GM21723 (cell line): ENCODE measurements around the gene TLR2.
"Not testable (repeated sequence)": the region's sequence is repeated elsewhere in the genome, so short reads cannot be mapped to it uniquely, and the experiment has no call there.

ENCODE experiments used
- ATAC-seq: cut with Tn5 transposase; IDR thresholded peaks from one replicate; pipeline ENCODE4 v1.9.1; 2021; ENCODE audit warnings: mild to moderate bottlenecking, moderate library complexity; ENCODE audit not compliant: unreplicated experiment

The TLR2 gene

DNA sequence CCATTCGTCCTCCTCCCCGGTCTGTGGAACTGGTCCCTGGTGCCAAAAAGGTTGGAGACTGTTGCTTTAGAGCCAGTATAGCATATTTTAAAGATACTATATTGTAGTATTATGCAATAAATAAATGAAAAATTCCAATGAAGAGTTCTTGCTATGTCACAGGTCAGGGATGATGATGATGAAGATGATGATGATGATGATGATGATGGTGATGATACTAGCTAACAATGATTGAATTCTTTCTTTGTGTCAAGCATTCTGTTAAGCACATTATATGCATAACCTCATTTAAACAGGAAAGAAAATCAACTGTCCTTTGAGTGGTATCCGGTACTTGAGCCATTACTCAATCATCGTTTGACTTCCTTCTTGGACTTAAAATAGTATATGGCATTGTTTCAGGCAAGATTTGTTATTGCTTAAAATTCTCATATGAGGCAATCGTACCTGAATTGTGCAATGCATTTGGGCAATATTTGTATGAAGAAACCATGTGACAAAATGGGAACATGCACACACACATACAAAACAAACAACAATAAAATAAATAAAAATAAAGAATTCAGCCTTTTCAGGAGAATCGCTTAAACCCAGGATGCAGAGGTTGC lies 22.8 kb upstream of the TLR2 start:
- ATAC-seq, result no peak

DNA sequence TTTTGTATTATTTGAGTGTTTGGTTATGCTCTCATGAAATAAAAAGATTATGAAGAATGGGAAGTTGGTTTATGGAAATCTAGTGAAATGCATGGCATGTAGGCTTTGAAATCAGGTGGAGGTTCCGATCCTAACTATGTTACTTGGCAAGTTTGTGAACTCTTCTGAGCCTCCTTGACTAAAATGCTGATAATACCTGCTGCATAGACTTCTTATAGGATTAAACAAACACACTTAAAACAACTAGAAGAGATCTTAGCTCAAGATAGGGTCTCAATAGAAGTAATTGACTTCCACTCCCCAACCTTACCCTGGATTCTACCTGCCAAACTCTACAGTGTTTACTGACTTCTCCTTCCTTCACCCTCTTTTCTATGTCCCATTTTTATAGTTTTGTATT lies 22.2 kb upstream of the TLR2 start:
- no peak for ATAC-seq

DNA sequence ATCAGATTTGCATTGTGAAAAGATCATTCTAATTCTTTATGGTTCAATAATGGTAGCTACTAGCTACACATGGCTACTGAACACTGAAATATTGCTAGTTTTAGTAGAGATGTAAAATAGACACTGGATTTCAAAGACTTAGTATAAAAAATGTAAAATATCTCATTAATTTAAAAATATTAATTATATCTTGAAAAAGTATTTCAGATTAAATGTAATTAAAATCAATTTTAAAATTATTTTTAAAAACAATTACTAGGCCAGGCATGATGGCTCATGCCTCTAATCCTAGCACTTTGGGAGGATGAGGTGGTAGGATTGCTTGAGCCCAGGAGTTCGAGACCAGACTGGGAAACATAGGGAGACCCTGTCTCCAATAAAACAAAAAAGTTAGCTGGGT lies 20.4 kb upstream of the TLR2 start:
- ATAC-seq, result no peak

DNA sequence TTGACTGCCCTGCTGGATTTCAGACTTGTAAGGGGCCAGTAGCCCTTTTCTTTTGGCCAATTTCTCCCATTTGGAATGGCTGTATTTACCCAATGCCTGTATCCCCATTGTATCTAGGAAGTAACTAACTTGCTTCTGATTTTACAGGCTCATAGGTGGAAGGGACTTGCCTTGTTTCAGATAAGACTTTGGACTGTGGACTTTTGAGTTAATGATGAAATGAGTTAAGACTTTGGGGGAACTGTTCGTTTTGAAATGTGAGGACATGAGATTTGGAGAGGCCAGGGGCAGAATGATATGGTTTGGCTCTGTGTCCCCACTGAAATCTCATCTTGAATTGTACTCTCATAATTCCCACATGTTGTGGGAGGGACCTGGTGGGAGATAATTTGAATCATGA lies 17.6 kb upstream of the TLR2 start:
- not testable (repeated sequence) for ATAC-seq

DNA sequence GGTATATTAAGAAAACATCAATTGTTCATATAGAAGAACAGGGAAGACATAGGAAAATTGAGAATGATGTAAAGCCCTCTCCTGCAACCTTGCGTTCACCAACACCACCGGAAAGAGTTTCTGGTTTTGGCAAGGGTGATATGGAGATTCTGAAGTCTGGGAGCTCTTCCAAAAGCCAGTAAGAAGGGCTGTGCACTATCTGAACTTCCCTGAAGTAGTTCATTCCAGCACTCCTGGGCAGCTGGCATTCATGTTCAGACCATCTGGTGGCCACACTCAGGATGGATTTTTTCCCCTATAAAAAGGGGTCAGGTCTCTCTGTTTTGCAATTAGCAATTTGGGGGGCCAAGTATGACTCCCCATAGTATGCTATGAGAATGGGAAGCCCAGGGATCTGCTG lies 15.4 kb upstream of the TLR2 start:
- no peak for ATAC-seq

DNA sequence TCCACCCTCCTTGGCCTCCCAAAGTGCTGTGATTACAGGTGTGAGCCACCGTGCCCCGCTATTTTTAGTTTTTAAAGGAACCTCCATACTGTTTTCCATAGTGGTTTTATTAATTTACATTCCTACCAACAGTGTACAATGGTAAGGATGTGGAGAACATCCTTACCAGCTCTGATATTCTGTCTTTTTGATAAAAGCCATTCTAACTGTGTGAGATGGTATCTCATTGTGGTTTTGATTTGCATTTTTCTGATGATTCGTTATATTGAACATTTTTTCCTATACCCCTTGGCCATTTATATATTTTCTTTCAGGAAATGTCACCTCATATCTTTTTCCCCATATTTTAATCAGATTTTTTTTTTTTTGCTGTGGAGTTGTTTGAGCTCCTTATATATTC lies 14.2 kb upstream of the TLR2 start:
- no peak for ATAC-seq

DNA sequence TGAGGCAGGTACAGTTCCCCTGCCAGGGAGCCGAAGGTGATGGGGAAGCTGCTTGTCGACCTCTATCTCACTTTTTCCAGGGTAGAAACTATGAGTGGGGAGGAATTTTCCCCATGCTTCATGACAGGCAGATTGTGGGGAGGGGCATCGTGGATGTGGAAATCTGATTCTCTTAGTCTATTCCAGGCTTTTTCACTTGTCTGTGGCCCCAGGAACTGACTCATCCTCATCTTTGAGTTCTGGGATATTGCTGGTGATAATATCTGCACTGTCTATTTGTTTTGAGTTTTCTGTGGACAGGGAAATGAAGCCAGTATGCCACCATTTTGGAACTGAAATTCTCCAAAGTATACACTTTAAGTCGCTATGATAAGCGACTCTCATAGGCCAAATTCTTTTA lies 7.6 kb upstream of the TLR2 start:
- ATAC-seq, result no peak

DNA sequence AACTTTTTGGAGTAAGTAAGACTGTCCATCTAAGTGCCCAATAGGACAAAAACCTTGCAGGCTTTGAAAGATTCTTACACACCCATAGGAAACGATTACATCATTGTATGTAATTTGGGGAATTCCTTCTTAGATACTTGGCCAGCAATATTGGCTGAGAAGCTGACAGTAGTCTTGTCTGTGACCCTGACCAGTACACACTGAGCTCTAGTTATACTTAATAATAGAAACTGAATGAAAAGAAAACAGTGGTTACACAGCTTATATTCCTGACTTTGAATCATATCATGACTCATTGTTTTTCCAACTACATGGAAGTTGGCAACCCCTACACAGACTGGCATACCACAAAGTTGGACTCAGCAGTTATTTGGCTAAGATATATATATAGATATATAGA lies 7.1 kb upstream of the TLR2 start:
- ATAC-seq, result no peak

DNA sequence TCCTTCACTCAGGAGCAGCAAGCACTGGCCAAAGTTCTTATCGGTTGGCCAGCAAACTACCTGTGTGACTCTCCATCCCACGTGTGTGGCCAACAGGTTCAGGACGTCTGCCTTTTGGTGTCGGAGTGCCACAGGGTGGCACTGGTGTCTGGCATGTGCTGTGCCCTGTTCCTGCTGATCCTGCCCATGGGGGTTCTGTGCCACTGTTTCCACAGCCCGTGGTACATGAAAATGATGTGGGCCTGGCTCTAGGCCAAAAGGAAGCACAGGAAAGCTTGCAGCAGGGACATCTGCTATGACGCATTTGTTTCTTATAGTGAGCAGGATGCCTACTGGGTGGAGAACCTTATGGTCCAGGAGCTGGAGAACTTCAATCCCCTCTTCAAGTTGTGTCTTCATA lies 4.6 kb upstream of the TLR2 start:
- no peak for ATAC-seq

DNA sequence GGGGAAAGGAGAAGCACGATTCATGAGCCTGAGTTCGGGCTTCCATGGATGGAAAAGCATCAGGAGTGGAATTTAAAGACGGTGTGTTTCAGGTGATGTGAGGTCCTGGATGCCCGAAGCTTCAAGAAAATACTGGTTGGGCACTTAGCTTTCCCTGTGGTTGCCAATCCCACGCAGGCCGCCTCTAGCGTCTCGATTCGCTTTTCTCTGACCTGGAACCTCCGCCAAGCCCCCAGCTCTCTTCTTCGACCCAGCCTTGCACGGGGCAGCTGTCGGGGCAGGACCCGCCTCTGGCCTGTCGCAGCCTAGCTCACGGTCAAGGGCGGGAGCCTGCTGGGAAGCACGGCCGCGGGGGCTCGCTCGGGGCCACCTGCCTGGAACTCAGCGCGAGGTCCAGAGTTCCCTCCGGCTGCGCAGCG lies 308 bp upstream of the TLR2 start:
- no peak for ATAC-seq

DNA sequence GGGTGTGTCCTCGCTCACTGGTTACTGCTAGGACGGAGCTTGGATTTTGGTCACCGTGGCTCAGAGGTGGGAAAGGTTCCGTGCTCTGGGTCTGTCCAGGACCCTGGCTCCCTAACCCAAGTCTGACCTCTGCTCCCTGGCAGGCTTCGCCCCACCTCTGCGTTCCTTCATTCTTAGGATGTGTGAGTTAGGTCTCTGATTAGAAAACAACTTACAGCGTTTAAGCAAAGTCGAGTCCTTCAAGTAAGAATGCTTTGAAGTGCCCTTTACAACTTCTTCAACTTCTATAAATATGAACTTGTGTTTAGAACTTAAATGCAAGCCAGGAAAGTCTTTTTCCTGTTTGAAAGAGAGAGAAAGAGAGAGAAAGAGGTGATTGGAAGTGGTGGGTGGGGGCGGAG lies 891 bp downstream of the TLR2 start:
- no peak for ATAC-seq

DNA sequence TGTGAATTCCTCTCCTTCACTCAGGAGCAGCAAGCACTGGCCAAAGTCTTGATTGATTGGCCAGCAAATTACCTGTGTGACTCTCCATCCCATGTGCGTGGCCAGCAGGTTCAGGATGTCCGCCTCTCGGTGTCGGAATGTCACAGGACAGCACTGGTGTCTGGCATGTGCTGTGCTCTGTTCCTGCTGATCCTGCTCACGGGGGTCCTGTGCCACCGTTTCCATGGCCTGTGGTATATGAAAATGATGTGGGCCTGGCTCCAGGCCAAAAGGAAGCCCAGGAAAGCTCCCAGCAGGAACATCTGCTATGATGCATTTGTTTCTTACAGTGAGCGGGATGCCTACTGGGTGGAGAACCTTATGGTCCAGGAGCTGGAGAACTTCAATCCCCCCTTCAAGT lies 20.4 kb downstream of the TLR2 start:
- ATAC-seq, result no peak

DNA sequence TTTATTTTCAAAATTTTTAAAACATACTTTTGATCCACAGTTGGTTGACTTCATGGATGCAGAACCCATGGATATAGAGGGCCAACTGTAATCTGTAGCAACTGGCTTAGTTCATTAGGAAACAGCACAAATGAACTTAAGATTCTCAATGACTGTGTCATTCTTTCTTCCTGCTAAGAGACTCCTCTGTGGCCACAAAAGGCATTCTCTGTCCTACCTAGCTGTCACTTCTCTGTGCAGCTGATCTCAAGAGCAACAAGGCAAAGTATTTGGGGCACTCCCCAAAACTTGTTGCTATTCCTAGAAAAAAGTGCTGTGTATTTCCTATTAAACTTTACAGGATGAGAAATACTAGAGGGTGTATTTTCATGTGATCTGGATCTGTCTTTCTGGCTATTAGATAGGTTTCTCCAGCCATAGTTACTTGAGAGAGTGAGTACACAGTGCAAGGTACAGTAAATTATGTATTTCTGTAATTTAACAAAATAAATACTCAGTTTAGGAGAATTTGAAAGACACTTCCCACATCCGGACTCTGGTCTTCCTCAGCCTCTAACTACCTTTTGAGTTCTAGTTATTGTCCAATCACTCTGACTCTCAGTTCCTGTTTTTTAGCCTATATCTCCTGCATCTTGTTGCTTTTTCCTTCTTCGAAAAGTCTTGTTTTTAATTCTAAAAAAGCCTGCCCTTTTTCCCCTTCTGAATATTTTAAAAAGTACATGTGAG lies 21.8 kb downstream of the TLR2 start:
- peak; percentile 91 for ATAC-seq

DNA sequence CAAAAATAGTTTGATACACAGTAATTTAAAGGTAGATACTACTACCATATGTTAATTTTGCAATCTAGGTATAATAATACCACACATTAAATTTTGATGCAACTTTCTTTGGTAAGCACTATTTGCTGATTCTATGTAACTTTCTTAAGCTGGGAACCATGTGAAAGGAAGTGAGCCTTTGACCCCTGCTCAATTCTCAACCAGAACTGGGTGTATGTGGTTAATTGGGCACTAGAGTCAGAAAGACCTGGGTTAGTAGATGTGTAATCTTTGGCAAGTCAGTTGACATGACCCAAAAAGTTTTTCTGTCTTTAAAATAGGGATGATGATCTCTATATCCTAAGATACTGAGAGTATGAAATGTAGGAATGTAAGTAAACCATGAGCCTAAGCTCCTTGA lies 22.4 kb downstream of the TLR2 start:
- ATAC-seq, result peak; percentile 33

DNA sequence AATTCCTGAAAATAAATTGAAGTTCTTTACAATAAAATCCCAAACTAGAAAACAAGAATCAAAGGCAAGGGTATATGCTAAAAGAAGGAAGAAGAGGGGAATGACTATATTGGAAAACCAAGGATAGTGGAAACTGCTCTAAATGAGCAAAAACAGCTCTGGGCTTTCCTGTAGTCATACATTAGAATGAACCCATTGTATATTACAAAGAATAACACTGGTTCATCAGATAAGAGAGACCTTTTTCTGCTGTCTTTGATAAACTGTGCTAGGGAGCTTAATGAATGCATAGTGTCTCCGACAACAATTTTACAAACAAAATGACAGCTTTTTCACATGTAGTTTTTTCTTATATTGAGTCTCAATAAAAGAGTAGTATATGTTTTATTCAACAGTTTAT lies 26.6 kb downstream of the TLR2 start:
- no peak for ATAC-seq

DNA sequence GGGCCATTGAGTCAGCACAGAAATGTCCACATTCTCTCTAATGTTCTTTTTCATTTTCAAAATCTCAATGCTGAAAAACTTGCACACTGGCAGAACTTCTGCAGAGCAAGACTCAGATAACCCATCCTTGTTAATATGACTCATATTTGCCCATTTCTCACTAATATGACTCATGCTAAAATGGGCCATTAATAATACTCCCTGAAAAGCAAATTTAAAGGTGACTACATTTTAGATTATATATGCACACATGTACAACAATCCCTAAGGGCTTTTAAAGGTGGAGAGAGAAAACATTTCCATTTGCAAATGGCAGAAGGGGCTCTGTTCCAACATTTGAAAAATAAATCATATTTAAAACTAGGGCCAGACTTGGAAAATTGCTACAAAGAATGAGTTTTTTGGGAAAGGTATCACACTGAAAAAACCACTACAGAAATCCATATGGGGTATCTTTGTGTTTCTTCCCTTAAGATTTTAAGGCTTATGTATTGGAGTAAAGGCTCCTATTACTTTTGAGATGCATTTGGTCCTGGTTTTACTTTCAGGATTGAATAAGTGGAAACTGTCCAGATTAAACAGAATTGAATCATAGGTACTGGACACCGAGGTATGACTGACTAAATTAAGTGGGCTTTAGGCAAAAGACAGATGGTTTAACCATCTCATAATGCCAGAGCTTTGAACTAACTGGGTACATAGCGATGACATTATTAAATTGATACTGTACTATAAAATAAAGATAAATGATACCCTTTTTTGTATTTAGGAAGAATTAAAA lies 30.0 kb downstream of the TLR2 start:
- no peak for ATAC-seq

DNA sequence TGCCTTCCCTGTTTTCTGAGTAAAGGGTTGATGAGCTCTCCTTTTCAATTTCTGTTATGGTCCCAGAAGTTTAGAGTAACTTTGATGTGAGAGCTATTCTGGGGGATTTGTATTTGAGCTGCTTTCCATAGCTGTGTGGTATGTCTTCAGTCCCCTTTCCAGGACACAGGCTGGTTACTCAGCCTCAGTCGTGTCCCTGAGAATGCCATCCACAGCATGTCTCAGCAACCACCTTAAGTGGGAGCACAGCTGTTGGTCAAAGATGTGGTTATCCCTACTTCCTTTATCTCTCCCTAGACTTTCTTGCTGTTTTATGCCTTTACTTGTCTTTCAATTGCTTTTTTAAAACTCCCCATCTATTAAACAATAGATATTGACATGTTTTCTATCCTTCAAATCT lies 38.0 kb downstream of the TLR2 start:
- no peak for ATAC-seq

DNA sequence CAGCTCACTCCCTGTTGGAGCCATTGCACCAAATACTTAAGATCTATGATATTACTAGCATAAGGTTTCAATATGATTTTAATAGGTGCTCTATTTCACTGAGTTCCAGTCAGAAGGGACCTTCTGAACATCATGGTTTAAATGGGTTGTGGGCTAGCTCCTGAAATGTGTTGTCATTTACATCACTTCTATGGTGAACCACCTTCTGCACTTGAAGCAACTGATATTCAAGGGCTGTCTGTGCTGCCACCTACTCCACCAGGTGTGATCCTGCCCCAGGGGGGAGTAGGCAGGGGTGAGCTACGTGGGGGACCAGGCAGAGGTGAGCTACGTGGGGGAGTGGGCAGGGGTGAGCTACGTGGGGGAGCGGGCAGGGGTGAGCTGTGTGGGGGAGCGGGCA lies 40.5 kb downstream of the TLR2 start:
- ATAC-seq, result no peak

DNA sequence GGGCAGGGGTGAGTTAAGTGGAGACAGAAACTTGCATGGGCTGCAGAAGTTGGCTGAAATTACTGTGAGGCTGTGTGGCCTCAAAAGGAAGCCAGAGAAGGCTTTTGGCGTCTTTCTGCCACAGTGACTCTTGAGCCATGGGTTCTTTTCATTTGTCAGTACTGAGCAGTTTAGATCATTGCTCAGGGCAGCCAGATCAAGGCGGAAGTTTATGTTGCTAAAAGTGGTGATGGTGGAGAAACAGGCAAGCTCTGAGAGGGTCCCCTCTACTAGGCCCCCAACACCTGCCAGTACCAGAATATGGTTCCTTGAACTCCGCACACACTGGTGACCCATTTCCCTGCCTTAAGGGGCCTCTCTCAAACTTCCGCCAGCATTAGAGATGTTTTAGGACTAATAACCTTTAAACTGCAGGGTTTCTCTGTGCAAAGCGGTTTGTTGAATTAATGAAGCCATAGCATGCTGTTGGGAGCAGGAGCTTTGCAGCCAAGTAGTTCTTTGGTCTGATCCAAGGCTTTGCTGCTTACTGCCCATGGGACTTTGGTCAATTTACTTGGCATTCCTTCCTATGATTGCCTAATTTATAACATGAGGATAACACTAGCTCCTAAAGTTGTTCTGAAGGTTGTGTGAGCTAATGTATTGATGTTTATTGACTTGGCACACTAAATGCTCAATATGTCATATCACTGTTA lies 41.2 kb downstream of the TLR2 start:
- ATAC-seq, result no peak

DNA sequence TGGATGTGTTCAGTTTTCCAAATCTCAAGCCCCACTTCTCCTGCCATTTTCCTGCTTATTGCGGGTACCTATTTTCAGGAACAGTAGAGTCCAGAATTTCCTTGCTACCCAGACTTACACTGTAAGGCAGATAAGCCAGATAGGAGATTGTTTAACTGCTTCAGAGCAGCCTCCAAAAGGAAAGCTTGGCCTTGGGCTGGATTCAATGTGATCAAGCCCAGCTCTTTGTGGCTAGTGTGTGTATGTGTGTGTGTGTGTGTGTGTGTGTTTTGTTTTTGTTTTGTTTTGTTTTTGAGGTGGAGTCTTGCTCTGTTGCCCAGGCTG lies 41.7 kb downstream of the TLR2 start:
- no peak for ATAC-seq

DNA sequence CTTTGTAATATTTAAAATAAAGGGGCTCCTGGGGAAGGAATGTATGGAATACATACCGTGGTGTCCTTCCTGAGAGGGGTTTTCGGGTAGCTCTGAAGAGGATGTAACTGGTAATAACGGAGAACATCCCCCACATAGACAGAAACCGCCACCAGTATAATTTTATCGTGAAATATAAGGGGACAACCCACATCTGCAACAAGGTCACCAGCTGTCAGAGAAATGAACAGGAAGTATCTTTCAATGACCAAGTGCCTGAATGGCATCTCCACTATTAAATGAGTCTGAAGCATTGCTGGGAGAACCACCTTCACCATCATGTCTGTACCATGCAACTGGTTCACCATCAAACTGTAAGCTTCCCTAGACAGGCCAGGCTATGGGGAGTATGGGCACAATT lies 44.1 kb downstream of the TLR2 start:
- no peak for ATAC-seq

DNA sequence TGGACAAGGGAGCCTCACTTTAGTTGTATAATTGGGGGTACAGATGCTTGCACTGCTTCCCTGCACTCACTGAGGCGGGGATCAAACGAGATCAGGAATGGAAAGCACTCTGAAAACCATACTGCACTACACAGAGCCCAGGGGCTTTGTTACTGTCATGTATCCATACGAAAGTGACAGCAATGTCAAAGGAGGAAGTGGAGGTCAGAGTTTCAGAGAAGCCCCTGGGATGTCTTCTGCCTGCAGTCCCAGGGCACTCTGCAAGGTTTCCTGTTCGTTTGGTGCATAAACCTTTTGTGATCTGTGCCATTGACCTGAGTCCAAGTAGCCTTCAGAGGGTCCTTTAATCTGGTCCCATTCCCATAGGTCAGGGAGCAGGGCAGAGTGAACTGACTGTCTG lies 44.6 kb downstream of the TLR2 start:
- peak; percentile 46 for ATAC-seq
